ENCODE results near the gene EPHA3. TPM values are rescaled to one million over a fixed set of nuclear protein-coding genes. Genes with fewer than 3 reads are reported as not detected.

EPHA3 gene
- polyA plus RNA-seq, 2 of the 4 experiments (the other 2 are of a cell fraction) = not detected

GRCh38 chr3:89154416-89154815 is 47.0 kb downstream of the EPHA3 start:
- TF ChIP-seq JUN (IDR thresholded peaks at IDR 0.05) = no peak
- Histone ChIP-seq H3K4me1 (no peaks in the 10 kb centered on the region), H3K4me2 (no peak overlapping the region), H3K4me3 (no peak overlapping the region), H3K9me3 (no peaks in the 10 kb centered on the region), H3K27ac (no peak overlapping the region)
- ChIA-PET CTCF (no interaction called here), POLR2A (no interaction called here)
- no peak for ATAC-seq
- FAIRE-seq = no peak
- DNase-seq (ENCODE audit: low read depth in 1 of 2, low spot score in 1 of 2) = no peak

GRCh38 chr3:89155811-89156210 is 48.4 kb downstream of the EPHA3 start:
- WGBS (ENCODE audit: missing lambda C conversion rate) = 11% methylated on average over 6 of the region's 6 CpGs
- no peak overlapping the region for H3K4me3 ChIP-seq
- ATAC-seq (no peak), FAIRE-seq (no peak), DNase-seq (ENCODE audit: low read depth in 1 of 2, low spot score in 1 of 2) (no peak)
- no peak overlapping the region for H3K27ac ChIP-seq
- POLR2A ChIA-PET = no interaction called here
- TF ChIP-seq ZSCAN20 (CRISPR knock-in tag; IDR thresholded peaks at IDR 0.05) = no peak
- no peaks in the 10 kb centered on the region for H3K9me3 ChIP-seq
- no peak overlapping the region for H3K4me2 ChIP-seq
- CTCF ChIA-PET = no interaction called here
- H3K4me1 ChIP-seq = no peaks in the 10 kb centered on the region

GRCh38 chr3:89157575-89157974 is 50.2 kb downstream of the EPHA3 start:
- TF ChIP-seq REST (IDR thresholded peaks at IDR 0.05) = no peak
- TF ChIP-seq NR3C1 (IDR thresholded peaks at IDR 0.05) = no peak
- TF ChIP-seq USF2 (IDR thresholded peaks at IDR 0.05) = no peak
- no peak for TF ChIP-seq POLR2AphosphoS2 (conservative IDR thresholded peaks at IDR 0.05; ENCODE audit: low read length)
- TF ChIP-seq RARB (CRISPR knock-in tag; IDR thresholded peaks at IDR 0.05) = no peak
- no peak for TF ChIP-seq E2F6 (IDR thresholded peaks at IDR 0.05; ENCODE audit: borderline replicate concordance, low read depth)
- TF ChIP-seq KDM5A (IDR thresholded peaks at IDR 0.05) = no peak
- TF ChIP-seq HOXB5 (CRISPR knock-in tag; IDR thresholded peaks at IDR 0.05) = no peak
- TF ChIP-seq RCOR1 (IDR thresholded peaks at IDR 0.05; ENCODE audit: low read depth, low read length) = no peak
- no peak for TF ChIP-seq KDM1A (IDR thresholded peaks at IDR 0.05; ENCODE audit: low read depth)
- TF ChIP-seq TFCP2L1 (CRISPR knock-in tag; IDR thresholded peaks at IDR 0.05) = no peak
- TF ChIP-seq CTCF (IDR thresholded peaks at IDR 0.05) = no peak
- TF ChIP-seq MYC (IDR thresholded peaks at IDR 0.05; ENCODE audit: borderline replicate concordance, low read length) = no peak
- no peak for TF ChIP-seq EHMT2 (IDR thresholded peaks at IDR 0.05; ENCODE audit: low read depth)
- TF ChIP-seq FOXS1 (CRISPR knock-in tag; IDR thresholded peaks at IDR 0.05) = no peak
- 10% methylated on average over 3 of the region's 3 CpGs for WGBS (ENCODE audit: missing lambda C conversion rate)
- ATAC-seq = no peak
- POLR2A ChIA-PET = no interaction called here
- CTCF ChIA-PET = no interaction called here
- DNase-seq (ENCODE audit: low read depth in 1 of 2, low spot score in 1 of 2) = no peak
- no peak overlapping the region for H3K27ac ChIP-seq
- H3K9me3 ChIP-seq = no peaks in the 10 kb centered on the region
- FAIRE-seq = no peak
- H3K4me2 ChIP-seq = no peak overlapping the region
- H3K4me3 ChIP-seq = no peak overlapping the region
- no peaks in the 10 kb centered on the region for H3K4me1 ChIP-seq

All from A549 (cell line).